Measurements from ENCODE around the gene PLCH1. TPM values are rescaled to one million over a fixed set of nuclear protein-coding genes. Genes with fewer than 3 reads are reported as not detected.

The PLCH1 gene
- total and polyA plus RNA-seq, 8 donors: 0.91 to 4.4 (median 2.3) TPM

GRCh38 chr3:155347901-155348300 lies 397.0 kb downstream of the PLCH1 start:
- H3K27ac ChIP-seq: no peak overlapping the region
- 56 to 69% methylated on average over 1 of the region's 1 CpG for WGBS, 2 donors
- DNase-seq: no peak

GRCh38 chr3:155342344-155342743 lies 402.5 kb downstream of the PLCH1 start:
- Histone ChIP-seq H3K4me1 (no peaks in the 10 kb centered on the region), H3K27ac (no peak overlapping the region), H3K4me3 (no peak overlapping the region), H3K9me3 (no peaks in the 10 kb centered on the region), H3K27me3 (no peaks in the 10 kb centered on the region), H3K36me3 (no peaks in the 10 kb centered on the region)
- TF ChIP-seq CTCF (IDR thresholded peaks at IDR 0.05): no peak
- WGBS, 2 donors: 69 to 73% methylated on average over 3 of the region's 3 CpGs
- FAIRE-seq: no peak
- intact Hi-C loops (cut with DNase I): no loop called here
- ATAC-seq: no peak
- no peak for DNase-seq

More at GRCh38 chr3:155347901-155348300, 397.0 kb downstream of the PLCH1 start:
- no peaks in the 10 kb centered on the region for H3K36me3 ChIP-seq
- no peak for TF ChIP-seq CTCF (IDR thresholded peaks at IDR 0.05)
- ATAC-seq: no peak
- no peak overlapping the region for H3K4me3 ChIP-seq
- H3K9me3 ChIP-seq: no peaks in the 10 kb centered on the region
- H3K27me3 ChIP-seq: no peaks in the 10 kb centered on the region
- no peaks in the 10 kb centered on the region for H3K4me1 ChIP-seq
- no peak for FAIRE-seq
- intact Hi-C loops (cut with DNase I): no loop called here

DNA sequence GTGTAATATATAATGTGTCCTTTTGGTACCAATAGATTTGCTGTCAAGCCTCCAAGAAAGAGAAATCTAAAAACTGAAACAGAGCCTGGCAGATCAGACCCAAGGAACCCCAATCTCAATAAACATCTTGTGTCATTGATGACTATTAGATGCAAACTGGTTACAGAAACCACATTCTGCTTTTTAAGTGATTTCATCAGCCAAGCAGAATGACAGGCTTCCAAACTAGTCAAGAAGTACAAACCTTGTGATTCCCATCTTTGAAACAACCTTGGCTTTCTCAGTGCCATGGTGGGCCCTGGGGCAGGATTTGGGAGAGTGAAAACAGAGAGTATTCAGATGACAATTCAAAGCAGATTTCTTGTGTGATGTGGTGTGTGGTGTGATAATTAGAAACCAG lies 405.8 kb downstream of the PLCH1 start:
- Histone ChIP-seq H3K27me3 (no peaks in the 10 kb centered on the region), H3K9me3 (no peaks in the 10 kb centered on the region), H3K27ac (no peak overlapping the region), H3K36me3 (no peaks in the 10 kb centered on the region), H3K4me3 (no peak overlapping the region), H3K4me1 (no peaks in the 10 kb centered on the region)
- ATAC-seq (no peak), DNase-seq (no peak), FAIRE-seq (no peak)
- no peak for TF ChIP-seq CTCF (IDR thresholded peaks at IDR 0.05)
- intact Hi-C loops (cut with DNase I): no loop called here

- Histone ChIP-seq H3K4me1 (no peaks in the 10 kb centered on the region), H3K27me3 (no peaks in the 10 kb centered on the region), H3K27ac (no peak overlapping the region), H3K36me3 (no peaks in the 10 kb centered on the region), H3K4me3 (no peak overlapping the region), H3K9me3 (no peaks in the 10 kb centered on the region)
- 76 to 77% methylated on average over 3 of the region's 3 CpGs for WGBS, 2 donors
- no peak for TF ChIP-seq CTCF (IDR thresholded peaks at IDR 0.05)
- no peak for FAIRE-seq
- intact Hi-C loops (cut with DNase I): no loop called here
- DNase-seq: no peak
- no peak for ATAC-seq
These were observed 409.0 kb downstream of the PLCH1 start for GRCh38 chr3:155335724-155336354.

GRCh38 chr3:155334914-155335723 lies 409.8 kb downstream of the PLCH1 start:
- intact Hi-C loops (cut with DNase I): no loop called here
- no peak overlapping the region for H3K4me3 ChIP-seq
- no peak for TF ChIP-seq CTCF (IDR thresholded peaks at IDR 0.05)
- H3K27ac ChIP-seq: no peak overlapping the region
- ATAC-seq (peak in 2 of 4 donors; percentile 20 to 36), FAIRE-seq (no peak), DNase-seq (no peak)
- no peaks in the 10 kb centered on the region for H3K4me1 ChIP-seq
- 45 to 48% methylated on average over 6 of the region's 6 CpGs for WGBS, 2 donors
- H3K27me3 ChIP-seq: no peaks in the 10 kb centered on the region
- no peaks in the 10 kb centered on the region for H3K9me3 ChIP-seq
- no peaks in the 10 kb centered on the region for H3K36me3 ChIP-seq

All from pancreas (tissue), 10 donors.